Measurements from ENCODE around the gene PPIH. TPM values are rescaled to one million over a fixed set of nuclear protein-coding genes. Genes with fewer than 3 reads are reported as not detected.

PPIH gene
- total RNA-seq, 1 experiment from 2014 or later: 187 TPM

Other genes with a start within 250 kb of the PPIH start
- 0.06 TPM in 1 of 2 replicates, not detected in the other for gene ZMYND12, start 202.4 kb upstream of the PPIH start, total RNA-seq (2014; rRNA removed; shearing (Covaris generic))
- 48.7 and 67.5 TPM in 2 replicates for gene PPCS, start 201.9 kb upstream of the PPIH start, total RNA-seq (2014; rRNA removed; shearing (Covaris generic))
- 0.15 and 0.34 TPM in 2 replicates for gene CCDC30, start 195.1 kb upstream of the PPIH start, total RNA-seq (2014; rRNA removed; shearing (Covaris generic))
- 888 and 951 TPM in 2 replicates for gene YBX1, start 24.0 kb downstream of the PPIH start, total RNA-seq (2014; rRNA removed; shearing (Covaris generic))
- not detected in 2 replicates for gene CLDN19, start 81.8 kb downstream of the PPIH start, total RNA-seq (2014; rRNA removed; shearing (Covaris generic))
- 71.9 and 75.6 TPM in 2 replicates for gene P3H1, start 108.6 kb downstream of the PPIH start, total RNA-seq (2014; rRNA removed; shearing (Covaris generic))
- 2.5 and 3.1 TPM in 2 replicates for gene C1orf50, start 108.8 kb downstream of the PPIH start, total RNA-seq (2014; rRNA removed; shearing (Covaris generic))
- 0.03 TPM in 1 of 2 replicates, not detected in the other for gene TMEM269, start 126.6 kb downstream of the PPIH start, total RNA-seq (2014; rRNA removed; shearing (Covaris generic))
- 12.3 and 12.8 TPM in 2 replicates for gene ERMAP, start 158.7 kb downstream of the PPIH start, total RNA-seq (2014; rRNA removed; shearing (Covaris generic))
- gene SVBP, start 159.0 kb downstream of the PPIH start, total RNA-seq (2014; rRNA removed; shearing (Covaris generic)): 23.8 and 28.2 TPM in 2 replicates
- gene ZNF691, start 188.2 kb downstream of the PPIH start, total RNA-seq (2014; rRNA removed; shearing (Covaris generic)): 10.3 and 11.8 TPM in 2 replicates

Measured in Daoy (cell line).